Common myeloid progenitor, CD34-positive (primary cell): ENCODE results near the gene MFSD2A.
A peak's percentile ranks its signal among the peaks of the same experiment; 100 is the strongest.

ENCODE experiments used
- CTCF ChIA-PET: fragments of 350-600 bp; sonication (Branson Sonifier 250); formaldehyde crosslinking; loops from one replicate; lab custom pipeline; 2021; ENCODE audit warnings: antibody characterized with exemption; lab: Charles Lee
- POLR2A ChIA-PET: fragments of 350-600 bp; sonication (Branson Sonifier 250); formaldehyde crosslinking; loops from one replicate; lab custom pipeline; 2021; ENCODE audit warnings: antibody characterized with exemption; lab: Charles Lee
- DNase-seq, 3 donors: peaks; one replicate each; pipeline versions ENCODE4 v3.0.0 to v3.0.0-alpha.2; 2013
- H3K27ac ChIP-seq, 2 experiments: 1 replicate in 1 of 2; 2 replicates in 1 of 2; pipeline ENCODE4 v1.7.0; 2013; ENCODE audit warnings: inconsistent platforms in 2 of 2, low read length in 2 of 2, mild to moderate bottlenecking in 2 of 2, low read depth in 1 of 2, moderate library complexity in 1 of 2; ENCODE audit not compliant: severe bottlenecking in 2 of 2, insufficient read depth in 1 of 2, poor library complexity in 1 of 2
- H3K27me3 ChIP-seq, 5 experiments: replicated peaks in 2 of 5; 1 replicate in 3 of 5; 2 replicates in 2 of 5; pipeline versions ENCODE4 v1.6.1 to v1.7.0; 2013; ENCODE audit warnings: low read length in 4 of 5, mild to moderate bottlenecking in 2 of 5, moderate library complexity in 2 of 5, inconsistent platforms in 1 of 5; ENCODE audit not compliant: insufficient read depth in 5 of 5, control insufficient read depth in 4 of 5
- H3K36me3 ChIP-seq, 4 experiments: 1 replicate in 2 of 4; 2 replicates in 2 of 4; pipeline versions ENCODE4 v1.6.1 to v1.7.0; 2013; ENCODE audit warnings: low read length in 3 of 4, control low read depth in 1 of 4, mild to moderate bottlenecking in 1 of 4; ENCODE audit not compliant: control insufficient read depth in 4 of 4, insufficient read depth in 4 of 4
- H3K4me1 ChIP-seq, 4 experiments: 1 replicate in 3 of 4; 2 replicates in 1 of 4; pipeline versions ENCODE4 v1.6.1 to v1.7.1; 2013; ENCODE audit warnings: low read length in 3 of 4, mild to moderate bottlenecking in 3 of 4, control low read depth in 1 of 4, inconsistent platforms in 1 of 4, moderate library complexity in 1 of 4; ENCODE audit not compliant: control insufficient read depth in 4 of 4, insufficient read depth in 4 of 4; ENCODE audit errors: control extremely low read depth in 1 of 4
- H3K4me3 ChIP-seq, 7 experiments: 1 replicate in 4 of 7; 2 replicates in 3 of 7; pipeline versions ENCODE4 v1.5.1 to v1.7.0; 2013; ENCODE audit warnings: mild to moderate bottlenecking in 7 of 7, low read length in 6 of 7, moderate library complexity in 6 of 7, inconsistent platforms in 2 of 7, low read depth in 2 of 7, control low read depth in 1 of 7; ENCODE audit not compliant: insufficient read depth in 4 of 7, control insufficient read depth in 1 of 7; ENCODE audit errors: extremely low read depth in 1 of 7
- H3K9me3 ChIP-seq, 5 experiments: 1 replicate in 4 of 5; 2 replicates in 1 of 5; pipeline versions ENCODE4 v1.6.1 to v1.7.1; 2013; ENCODE audit warnings: low read length in 4 of 5, mild to moderate bottlenecking in 2 of 5, inconsistent platforms in 1 of 5, low read depth in 1 of 5, moderate library complexity in 1 of 5; ENCODE audit not compliant: control insufficient read depth in 4 of 5, insufficient read depth in 2 of 5; ENCODE audit errors: control extremely low read depth in 1 of 5
- WGBS: methylation state at CpG from one replicate; pipeline ENCODE4 v1.1.5; 2013; ENCODE audit not compliant: insufficient coverage; 5-methylcytosine and 5-hydroxymethylcytosine counted together

The MFSD2A gene

DNA sequence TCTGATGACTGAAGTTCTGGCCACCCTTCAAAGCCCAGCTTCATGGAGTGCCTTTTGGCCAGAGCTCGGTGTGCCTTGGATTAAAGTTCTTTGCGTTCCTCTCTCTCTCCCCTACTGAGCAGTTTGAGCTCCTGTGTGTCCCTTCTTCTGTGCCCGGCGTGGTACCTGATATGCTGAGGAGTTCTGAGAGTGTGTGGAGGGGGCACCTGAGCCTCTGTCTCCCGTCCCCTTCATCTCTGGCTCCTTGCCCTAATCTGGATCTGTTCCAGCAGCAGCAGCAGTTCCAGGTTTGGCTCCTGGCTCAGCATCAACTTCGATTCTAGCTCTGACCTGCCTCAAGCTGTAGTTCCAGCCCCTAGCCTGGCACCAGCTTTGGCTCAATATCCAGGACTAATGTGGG is 28.1 kb upstream of the MFSD2A start:
- Histone ChIP-seq H3K4me1 (peaks cover 0 to 16% (median 2%) of the 10 kb centered on the region in 4 experiments), H3K27ac (no peak overlapping the region), H3K36me3 (no peaks in the 10 kb centered on the region), H3K9me3 (no peaks in the 10 kb centered on the region), H3K4me3 (no peak overlapping the region), H3K27me3 (no peaks in the 10 kb centered on the region)
- DNase-seq, result no peak
- ChIA-PET POLR2A (no interaction called here), CTCF (interaction anchor here (1.0 to 17.0 kb wide), 6 partner anchors 9 to 44 kb away, joined by 3 to 274 read pairs (median 4); partner anchors contain the start of gene MYCL)
- WGBS, result 95% methylated on average over 2 of the region's 6 CpGs

DNA sequence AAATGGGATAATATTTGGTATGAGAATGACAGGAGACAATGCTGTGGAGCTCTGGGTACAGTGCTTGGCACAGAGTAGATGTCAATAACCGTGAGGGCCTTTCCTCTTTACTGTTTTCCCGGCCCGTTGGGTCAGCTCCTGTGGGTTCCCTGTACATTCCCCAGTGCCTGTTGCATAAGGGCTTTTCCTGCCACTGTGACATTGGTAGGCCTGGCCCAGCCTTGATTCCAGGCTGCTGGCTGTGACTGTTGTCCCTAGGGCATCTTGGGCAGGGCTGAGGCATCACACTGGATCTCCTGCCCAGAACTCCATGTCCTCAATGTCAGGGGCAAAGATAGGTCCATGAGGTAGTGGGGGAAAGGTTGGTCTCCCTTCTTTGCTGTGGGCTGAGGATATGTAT is 27.4 kb upstream of the MFSD2A start:
- DNase-seq, result no peak
- no peak overlapping the region for H3K27ac ChIP-seq
- no peaks in the 10 kb centered on the region for H3K9me3 ChIP-seq
- no peaks in the 10 kb centered on the region for H3K27me3 ChIP-seq
- POLR2A ChIA-PET, result no interaction called here
- no peaks in the 10 kb centered on the region for H3K36me3 ChIP-seq
- H3K4me3 ChIP-seq, result no peak overlapping the region
- 76% methylated on average over 3 of the region's 3 CpGs for WGBS
- CTCF ChIA-PET, result interaction anchor here (1.0 to 17.0 kb wide), 5 partner anchors 9 to 44 kb away, joined by 3 to 274 read pairs (median 4); partner anchors contain the start of gene MYCL
- H3K4me1 ChIP-seq, result peaks cover 0 to 16% (median 2%) of the 10 kb centered on the region in 4 experiments

DNA sequence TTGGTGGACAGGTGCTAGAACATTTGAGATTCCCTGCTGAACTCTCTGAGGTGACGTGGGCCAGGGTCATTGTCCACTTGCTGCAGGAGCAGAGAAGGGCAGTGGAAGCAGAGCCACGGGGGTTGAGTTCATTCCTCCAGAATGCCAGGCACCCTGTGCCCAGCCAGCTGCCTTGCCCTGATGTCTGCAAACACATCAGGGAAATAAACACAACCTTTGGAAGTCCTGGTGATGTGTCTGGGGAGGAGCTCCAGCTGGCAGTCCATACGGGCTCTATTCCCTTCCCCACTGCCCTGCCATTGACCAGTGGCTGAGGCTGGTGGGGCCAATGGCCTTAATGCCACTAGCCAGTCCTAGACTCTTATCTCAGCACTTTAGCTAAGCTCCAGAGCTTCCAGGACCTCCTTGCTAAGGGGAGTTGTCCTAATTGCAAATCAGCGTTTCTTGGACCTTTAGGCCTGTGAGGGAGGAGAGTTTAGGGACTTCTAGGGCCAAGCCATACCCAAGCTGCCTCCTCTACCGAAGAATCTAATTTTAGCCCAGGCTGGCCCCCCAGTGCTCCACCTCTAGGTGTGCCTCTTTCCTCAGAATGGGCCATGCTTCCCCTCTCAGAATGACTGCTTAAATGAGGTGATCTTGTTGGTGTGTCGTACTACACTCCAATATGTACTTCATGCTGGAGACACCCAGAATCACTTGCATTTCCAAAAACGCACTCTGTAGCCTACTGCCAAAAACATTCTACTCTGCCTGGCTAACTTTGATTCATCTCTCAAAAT is 25.9 kb upstream of the MFSD2A start:
- peaks cover 0 to 22% (median 3%) of the 10 kb centered on the region in 4 experiments for H3K4me1 ChIP-seq
- no peak overlapping the region for H3K4me3 ChIP-seq
- WGBS, result 91% methylated on average over 4 of the region's 7 CpGs
- H3K9me3 ChIP-seq, result no peaks in the 10 kb centered on the region
- ChIA-PET POLR2A (interaction anchor here (0.6 kb wide), 1 partner anchor 65 kb away, joined by 4 read pairs; no protein-coding TSS in a partner anchor), CTCF (interaction anchor here (0.6 to 17.0 kb wide), 5 partner anchors 10 to 104 kb away, joined by 3 to 274 read pairs (median 3); no protein-coding TSS in a partner anchor)
- DNase-seq, result no peak
- H3K36me3 ChIP-seq, result no peaks in the 10 kb centered on the region
- no peaks in the 10 kb centered on the region for H3K27me3 ChIP-seq
- H3K27ac ChIP-seq, result no peak overlapping the region

DNA sequence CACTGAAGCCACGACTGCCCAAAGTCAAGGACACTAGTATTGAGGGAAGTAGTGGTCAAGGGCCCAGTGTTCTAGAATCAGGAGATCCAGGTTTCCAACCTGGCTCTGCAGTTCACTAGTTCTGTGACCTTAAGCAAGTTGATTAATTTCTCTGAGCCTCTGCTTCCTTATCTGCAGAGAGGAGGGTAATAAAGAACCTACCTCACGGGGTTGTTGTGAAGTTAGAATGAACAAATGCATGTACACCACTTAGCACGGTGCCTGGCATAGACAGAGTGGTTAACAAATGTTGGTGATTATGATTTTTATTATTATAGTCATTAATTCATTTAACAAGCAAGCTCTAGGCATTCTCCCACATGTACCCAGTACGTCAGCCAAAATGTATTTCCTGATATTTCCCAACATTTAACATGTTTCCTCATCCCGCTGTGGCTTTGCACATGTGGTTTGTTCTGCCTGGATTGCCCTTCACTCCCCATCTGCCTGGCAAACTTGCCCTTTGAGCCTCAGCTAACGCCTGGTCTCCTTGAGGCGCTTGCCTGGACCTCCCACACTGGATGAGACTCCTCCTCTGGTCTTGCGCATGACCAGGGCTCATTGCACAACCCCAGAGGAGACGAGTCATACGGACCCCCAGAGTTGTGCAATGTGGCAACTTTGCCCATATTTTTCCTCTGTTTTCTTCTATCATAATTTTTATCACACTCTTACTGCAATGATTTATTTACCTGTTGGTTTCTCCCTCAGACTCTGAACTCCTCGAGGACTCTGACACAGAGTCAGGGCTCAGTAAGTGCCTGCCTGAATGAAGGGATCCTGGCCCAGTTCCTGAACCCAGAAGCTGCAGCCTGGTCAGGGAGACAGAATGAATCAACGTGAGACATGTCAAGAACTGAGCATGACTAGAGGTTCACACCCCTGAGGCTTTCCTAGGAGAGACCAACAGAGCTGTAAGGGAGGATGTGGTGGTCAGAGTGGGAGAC is 20.7 kb upstream of the MFSD2A start:
- CTCF ChIA-PET, result interaction anchor here (1.1 to 6.7 kb wide), 2 partner anchors 14 to 38 kb away, joined by 3 to 40 read pairs; no protein-coding TSS in a partner anchor
- Histone ChIP-seq H3K4me3 (no peak overlapping the region), H3K27me3 (no peaks in the 10 kb centered on the region), H3K9me3 (no peaks in the 10 kb centered on the region), H3K27ac (no peak overlapping the region), H3K4me1 (peaks cover 0 to 40% (median 18%) of the 10 kb centered on the region in 4 experiments), H3K36me3 (no peaks in the 10 kb centered on the region)
- POLR2A ChIA-PET, result no interaction called here
- DNase-seq, result peak; percentile 35 to 68 (median 67)
- WGBS, result 64% methylated on average over 9 of the region's 12 CpGs

DNA sequence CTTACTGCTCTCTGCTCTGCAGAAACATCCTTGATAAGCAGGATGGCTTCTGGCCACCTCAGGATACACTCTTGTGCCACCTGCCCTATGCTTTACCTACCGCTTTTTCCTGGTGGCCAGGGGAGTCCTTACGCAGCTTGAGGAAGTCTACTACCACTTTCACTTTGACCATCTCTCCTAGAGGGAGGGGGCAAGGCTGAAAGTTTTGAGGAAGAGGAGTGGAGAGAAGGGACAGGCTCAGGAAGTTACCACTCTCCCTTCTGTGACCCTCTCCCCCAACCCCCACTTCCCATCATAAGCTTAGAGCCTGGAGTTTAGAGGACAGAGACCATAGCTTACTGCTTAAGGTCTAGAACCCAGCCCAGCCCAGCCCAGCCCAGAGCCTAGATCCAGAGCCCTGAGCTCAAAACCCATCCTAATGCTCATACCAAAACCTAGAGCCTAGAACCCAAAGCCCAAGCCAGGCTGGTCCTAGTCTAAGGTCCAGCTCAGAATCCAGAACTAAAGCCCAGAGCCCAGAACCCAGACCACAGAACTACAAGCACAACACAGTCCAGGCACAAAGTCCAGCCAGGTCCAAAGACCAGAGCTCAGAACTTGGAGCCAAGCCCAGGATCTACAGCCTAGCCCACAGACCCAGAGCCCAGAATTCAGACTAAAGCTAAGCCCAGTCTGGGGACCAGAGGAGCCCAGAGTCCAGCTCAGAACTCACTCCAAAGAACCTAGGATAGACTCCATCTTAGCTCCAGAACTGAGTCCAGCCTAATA is 18.0 kb upstream of the MFSD2A start:
- H3K4me3 ChIP-seq, result peak overlapping the region in 5 of 7 experiments; percentile 12 to 62 (median 47)
- ChIA-PET CTCF (interaction anchor here (0.8 to 6.7 kb wide), 9 partner anchors 10 to 402 kb away, joined by 3 to 40 read pairs (median 4); no protein-coding TSS in a partner anchor), POLR2A (interaction anchor here (1.0 kb wide), 1 partner anchor 24 kb away, joined by 3 read pairs; no protein-coding TSS in a partner anchor)
- peak in 2 of 3 donors; percentile 74 to 75 for DNase-seq
- WGBS, result no CpG with 5 or more reads among the region's 2 CpGs
- peaks cover 2 to 54% (median 22%) of the 10 kb centered on the region in 4 experiments for H3K4me1 ChIP-seq
- H3K9me3 ChIP-seq, result no peaks in the 10 kb centered on the region
- no peaks in the 10 kb centered on the region for H3K36me3 ChIP-seq
- no peaks in the 10 kb centered on the region for H3K27me3 ChIP-seq
- no peak overlapping the region for H3K27ac ChIP-seq

DNA sequence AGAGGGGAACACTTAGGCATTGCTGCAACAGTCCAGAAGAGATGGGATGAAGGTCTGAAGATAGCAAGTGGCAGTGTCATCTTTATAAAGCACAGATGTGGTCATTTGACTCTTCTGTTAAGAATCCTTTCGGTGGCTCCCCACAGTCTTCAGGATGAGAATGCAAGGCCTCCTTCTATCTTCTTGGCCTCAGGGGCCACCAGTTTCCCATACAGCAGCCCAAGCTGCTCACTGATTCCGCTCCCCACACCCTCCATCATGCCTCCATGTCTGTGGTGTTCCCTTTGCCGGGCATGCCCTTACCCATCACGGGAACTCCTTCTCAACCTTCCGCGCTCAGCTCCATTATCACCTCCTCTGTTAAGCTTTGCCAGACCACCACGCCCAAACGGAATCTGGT is 16.1 kb upstream of the MFSD2A start:
- POLR2A ChIA-PET, result no interaction called here
- WGBS, result 97% methylated on average over 8 of the region's 8 CpGs
- Histone ChIP-seq H3K27me3 (no peaks in the 10 kb centered on the region), H3K36me3 (no peaks in the 10 kb centered on the region), H3K4me3 (no peak overlapping the region), H3K9me3 (no peaks in the 10 kb centered on the region), H3K27ac (no peak overlapping the region), H3K4me1 (peaks cover 2 to 50% (median 22%) of the 10 kb centered on the region in 4 experiments)
- CTCF ChIA-PET, result interaction anchor here (0.7 to 1.4 kb wide), 4 partner anchors 12 to 93 kb away, joined by 3 to 6 read pairs (median 3); no protein-coding TSS in a partner anchor
- DNase-seq, result no peak
